ENCODE data around the gene NSUN5.
"Not testable (repeated sequence)": the region's sequence is repeated elsewhere in the genome, so short reads cannot be mapped to it uniquely, and the experiment has no call there.

NSUN5 gene

DNA sequence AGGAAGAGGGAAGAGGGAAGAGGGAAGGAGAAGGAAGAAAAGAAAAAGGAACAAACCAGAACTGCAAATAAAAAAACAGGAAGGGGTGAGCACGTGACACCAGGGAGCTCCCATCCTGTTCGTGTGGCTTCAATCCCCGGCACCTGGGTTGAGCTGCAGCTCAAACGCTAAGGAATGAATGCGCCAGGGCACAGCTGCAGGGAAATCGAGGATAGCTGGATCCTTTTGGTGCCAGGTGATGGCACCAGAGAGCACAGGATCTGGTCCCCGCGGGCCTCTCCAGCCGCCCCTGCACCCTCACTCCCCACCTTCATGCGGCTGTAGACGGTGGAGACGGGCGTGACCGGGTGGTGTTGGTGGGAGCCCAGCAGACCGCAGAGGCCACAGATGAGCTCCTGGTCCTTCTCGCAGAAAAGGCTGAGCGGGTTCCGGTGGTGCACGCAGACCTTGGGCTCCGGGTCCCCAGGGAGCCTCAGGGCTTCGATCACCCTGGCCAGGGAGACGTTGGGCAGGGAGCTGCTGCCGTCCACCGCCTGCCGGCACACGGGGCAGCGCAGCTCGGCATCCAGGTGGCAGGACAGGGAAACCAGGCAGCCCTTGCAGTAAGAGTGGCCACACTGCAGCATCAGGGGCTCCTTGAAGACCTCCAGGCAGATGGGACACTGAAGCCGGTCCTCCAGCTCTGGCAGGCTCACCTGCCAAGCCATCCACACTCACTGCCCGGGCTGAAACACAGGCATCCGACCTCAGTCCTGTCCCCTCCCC is 15.6 kb upstream of the NSUN5 start:
- DNase-seq = peak; percentile 43

DNA sequence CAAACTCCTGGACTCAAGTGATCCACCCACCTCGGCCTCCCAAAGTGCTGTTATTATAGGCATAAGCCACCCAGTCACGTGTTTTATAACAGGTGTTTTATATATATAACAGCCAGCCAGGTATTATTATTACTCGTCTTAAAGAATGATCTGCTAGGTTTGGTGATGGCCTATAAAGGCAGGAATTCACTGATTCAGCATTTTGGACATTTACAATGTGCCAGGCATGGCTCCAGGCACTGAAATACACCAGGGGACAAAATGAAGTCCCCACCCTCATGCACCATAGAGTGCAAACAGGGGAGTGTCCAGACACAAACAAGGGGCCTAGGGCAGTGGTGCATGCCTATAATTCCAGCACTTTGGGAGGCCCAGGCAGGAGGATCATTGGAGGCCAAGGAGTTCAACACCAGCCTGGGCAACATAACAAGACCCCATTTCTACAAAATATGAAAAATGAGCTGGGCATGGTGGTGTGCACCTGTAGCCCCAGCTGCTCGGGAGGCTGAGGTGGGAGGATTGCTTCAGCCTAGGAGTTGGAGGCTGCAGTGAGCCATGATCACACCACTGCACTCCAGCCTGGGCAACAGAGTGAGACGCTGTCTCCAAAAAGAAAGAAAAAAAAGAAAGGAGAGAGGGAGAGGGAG is 14.9 kb upstream of the NSUN5 start:
- not testable (repeated sequence) for DNase-seq

DNA sequence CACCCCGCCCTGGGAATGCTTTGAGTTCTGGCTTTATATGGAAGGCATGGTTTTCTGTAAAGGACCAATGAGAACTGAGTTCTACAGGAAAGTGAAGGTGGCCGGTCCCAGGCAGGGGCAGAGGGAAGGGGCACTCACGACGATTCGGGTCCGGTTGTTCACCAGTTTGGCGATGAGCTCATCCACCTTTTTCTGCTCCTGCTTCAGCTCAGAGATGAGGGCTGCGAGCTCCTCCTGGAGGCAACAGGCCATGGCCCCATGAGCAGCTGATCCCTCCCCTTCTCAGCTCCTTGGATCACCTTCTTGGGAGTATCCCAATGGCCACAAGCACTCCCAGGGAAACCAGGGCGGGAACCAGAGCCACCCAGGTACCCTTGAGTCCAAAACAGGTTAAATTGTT is 11.4 kb upstream of the NSUN5 start:
- DNase-seq = not testable (repeated sequence)

DNA sequence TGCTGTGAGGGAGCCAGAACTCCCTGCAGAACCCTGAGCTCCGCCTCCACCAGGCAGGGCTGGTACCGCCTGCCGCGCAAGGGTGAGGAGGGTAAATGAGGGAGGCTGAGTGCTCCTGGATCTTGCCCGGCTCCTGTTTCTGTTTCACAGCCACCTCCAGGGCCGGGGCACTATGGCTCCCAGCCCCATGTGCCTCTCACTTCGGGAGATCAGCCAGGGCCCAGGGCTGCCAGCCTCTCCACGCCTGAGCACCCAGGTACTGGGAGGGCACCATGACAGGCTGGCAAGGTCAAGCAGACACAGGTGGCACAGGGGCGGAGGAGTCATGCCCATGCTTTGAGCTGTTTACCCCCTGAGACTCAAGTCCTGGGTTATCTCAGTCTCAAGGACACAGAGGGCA is 10.9 kb upstream of the NSUN5 start:
- DNase-seq = not testable (repeated sequence)

DNA sequence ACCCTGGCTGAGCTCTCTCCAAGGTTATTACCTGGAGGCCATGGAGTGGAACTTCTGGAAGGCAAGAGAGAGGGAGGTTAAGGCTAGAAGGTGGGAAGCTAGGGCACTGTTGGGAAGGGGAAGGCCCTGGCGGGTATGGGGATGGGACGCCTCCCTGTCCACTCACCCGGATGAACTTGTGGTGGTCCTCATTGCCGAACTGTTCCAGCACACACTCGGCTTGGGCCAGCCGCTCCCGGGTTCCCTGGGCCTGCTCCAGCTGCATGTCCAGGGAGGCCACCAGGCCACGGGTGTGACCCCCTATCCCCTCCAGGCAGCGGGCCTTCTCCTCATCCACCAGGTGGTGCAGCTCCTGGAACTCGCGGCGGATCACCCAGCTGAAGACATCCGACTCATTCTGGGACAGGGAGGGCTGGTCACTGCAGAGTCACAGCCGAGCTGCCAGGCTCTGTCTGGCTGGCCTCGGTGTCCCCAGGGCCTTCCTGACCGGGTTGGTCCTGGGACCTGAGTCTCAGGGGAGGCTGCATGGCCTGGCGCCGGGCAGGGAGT is 10.1 kb upstream of the NSUN5 start:
- DNase-seq = not testable (repeated sequence)

DNA sequence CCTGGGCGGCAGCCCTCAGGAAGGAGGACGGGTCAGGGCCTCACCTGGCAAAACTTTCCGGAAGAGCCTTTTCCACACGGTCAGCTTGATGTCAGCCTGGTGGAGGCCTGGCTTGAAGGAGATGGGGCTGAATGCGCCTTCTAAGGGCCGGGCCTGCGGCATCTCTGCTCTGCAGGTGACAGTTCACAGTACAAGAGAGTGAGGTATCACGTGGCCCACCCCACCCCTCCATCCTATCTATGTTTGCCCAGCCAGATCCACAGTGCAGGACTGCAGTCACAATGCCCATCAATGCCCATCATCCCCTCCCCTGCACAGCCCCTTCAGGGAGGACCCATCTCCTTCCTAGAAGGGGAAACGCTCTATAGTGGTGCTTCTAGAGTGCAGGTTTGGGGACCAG is 7.9 kb upstream of the NSUN5 start:
- no peak for DNase-seq

DNA sequence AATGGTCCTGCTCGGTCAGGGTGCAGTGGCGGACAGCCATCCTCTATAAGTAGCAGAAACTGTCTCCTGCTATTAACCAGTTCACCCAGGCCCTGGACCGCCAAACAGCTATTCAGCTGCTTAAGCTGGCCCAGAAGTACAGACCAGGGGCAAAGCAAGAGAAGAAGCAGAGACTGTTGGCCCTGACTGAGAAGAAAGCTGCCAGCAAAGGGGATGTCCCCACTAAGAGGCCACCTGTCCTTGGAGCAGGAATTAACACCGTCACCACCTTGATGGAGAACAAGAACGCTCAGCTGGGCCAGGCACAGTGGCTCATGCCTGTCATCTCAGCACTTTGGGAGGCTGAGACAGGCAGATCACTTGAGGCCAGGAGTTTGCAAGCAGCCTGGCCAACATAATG is 5.6 kb upstream of the NSUN5 start:
- DNase-seq = no peak

DNA sequence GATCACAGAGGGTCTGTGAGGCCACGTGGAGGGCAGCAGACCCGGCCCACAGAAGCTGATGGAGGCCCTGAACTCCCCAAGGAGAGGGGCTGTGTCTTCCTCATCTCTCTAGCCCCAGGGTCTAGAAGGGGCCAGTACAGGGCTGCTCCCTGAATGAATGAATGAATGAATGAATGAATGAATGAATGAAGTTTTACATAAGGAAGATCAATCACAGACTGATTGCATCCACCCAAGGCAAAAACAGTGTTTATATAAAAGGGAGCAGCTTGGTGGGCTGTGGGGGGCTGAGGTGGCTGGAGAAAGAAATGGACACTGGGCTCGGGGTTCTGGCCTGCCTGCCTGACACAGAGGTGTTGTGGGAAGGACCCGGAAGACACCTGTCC is 4.9 kb upstream of the NSUN5 start:
- DNase-seq = no peak

DNA sequence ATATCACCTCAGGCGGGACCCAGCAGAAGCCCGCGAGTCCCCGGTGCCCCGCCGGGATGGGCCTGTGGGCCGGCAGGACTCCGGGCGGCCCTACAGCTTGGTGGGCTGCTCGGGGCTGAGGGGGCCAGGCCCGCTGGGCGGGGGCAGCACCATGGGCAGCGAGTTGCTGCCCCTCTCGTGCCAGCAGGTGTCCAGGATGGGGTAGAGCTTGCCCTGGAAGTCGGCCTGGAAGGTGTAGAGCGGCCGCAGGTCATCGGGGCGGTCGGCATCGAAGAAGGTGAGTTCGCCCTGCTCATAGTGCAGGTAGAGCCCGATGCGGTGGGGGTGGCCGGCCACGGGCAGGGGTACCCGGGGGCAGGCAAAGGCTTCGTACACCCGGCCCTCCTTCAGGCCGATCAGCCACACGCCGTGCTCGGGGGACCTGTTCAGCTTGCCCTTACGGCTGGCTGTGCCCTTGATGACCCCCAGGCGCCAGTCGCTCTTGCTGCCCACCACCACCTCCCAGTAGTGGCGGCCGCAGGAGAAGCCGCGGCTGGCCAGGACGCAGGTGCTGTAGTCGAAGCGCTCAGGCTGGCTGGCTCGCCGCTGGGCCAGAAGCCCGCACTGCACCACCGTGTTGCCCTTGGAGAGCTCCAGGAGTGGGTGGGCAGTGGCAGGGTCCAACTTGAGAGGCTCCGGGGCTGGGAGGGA is 4.3 kb upstream of the NSUN5 start:
- DNase-seq = no peak

DNA sequence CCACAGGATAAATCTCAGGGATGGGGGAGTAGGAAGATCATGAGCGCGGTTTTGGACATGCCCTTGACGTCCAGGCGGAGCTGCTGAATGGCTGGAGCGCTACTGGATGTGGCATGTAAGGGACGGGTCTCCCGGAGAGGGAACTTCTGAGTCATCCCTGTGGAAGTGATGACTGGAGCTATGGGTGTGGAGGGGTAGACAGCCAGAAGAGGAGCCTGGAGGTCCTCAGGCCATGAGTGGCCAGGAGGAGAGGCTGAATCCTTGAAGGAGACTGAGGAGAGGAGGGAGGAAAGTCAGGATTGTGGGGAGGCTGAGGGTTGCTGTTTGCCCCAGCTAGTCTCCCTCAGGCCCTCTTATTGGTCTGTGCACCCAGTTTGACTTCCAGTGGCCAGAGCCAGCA is 2.8 kb upstream of the NSUN5 start:
- not testable (repeated sequence) for DNase-seq

DNA sequence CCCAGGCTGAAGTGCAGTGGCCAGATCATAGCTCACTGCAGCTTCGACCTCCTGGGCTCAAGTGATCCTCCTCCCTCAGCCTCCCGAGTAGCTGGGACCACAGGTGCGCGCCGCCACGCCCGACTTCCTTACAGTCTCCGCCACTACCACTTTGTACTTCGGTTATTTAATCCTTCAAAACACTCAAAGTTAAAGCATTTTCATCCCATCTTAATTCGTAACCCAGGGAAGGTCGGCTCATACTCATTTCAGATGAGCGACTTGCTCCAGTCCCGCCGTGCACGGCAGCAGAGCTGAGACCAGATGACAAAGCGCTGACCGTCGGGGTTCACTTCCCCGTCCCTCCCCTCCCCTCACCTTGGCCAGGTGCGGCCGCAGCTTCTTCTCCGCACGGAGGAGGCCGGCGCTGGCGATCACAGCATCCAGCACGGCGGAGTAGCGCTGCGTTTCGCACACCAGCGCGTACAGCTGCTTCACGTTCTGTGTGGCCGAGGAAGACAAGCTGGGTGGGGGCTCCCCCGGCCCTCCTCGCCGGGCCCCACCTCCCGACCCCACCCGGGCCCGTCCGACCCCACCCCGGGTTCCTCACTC is 457 bp downstream of the NSUN5 start:
- DNase-seq = no peak

DNA sequence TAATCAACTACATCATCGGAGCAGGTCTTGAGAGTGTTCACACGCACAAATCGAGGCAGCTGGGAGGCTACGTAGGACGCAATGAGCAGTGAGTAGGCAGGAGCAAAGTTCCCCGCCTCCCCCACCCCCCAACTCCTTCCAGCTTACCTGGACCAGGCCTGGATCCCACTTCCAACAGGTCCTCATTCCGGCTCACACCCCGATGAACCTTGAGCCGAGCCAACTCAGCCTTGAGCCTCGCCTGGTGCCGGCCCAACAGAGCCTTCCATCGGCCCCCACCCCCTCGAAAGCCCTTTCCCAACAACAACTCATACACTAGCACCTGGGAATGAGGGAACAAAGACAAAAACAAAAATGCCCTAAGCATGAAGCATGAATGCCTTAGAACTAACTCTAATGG is 1.2 kb downstream of the NSUN5 start:
- DNase-seq = no peak

DNA sequence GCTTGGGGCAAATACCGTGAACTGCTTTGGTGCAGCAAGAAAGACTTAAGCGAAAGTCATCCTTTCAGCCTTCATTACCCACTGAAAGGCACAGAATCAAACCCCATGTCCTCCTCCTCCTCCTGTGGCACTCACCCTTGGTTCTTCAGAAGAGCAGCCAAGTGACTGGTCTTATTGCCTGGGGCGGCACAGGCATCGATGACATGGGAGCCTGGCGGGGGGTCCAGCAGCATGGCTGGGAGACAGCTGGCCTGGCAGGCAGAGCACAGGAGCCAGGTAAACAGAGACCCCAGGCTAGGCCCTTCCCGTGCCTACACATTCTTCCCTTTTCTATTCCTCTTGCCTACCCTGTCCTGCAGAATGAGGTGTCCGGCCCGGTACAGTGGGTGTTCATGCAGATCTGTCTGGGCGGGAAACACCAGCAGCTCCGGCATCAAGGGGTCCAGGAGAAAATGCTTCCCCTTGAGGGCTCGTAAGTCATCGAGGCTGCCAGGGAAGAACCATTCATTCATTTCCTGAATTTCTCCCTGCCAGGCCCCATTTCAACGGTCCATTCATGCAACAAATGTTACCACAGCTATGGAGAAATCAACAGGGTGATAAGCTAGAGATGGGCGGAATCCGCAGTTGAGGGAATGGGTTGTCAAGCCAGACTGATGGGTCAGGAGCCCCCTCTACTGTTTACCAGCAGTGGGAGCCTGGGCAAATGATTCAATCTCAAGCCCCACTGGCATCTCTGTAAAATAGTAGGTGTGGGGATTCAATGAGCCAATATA is 3.8 kb downstream of the NSUN5 start:
- not testable (repeated sequence) for DNase-seq

DNA sequence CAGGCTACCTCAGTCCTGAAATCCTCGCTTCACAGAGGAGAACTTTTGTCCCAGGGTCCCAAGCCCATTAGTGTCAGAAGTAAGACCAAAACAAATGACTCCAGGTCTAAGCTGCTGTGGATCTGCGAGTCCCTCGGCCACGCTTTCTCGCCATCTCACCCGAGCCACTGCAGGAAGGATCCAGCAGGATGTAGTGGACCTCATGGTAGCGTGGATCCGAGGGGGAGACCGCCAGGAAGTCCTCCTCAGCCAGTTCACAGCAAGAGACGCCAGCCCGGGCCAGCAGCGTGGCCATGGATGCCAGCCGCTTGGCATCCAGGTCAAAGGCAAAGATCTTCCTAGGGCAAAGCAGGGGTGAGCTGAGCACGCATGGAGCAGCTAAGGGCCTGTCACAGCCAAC is 4.6 kb downstream of the NSUN5 start:
- no peak for DNase-seq

DNA sequence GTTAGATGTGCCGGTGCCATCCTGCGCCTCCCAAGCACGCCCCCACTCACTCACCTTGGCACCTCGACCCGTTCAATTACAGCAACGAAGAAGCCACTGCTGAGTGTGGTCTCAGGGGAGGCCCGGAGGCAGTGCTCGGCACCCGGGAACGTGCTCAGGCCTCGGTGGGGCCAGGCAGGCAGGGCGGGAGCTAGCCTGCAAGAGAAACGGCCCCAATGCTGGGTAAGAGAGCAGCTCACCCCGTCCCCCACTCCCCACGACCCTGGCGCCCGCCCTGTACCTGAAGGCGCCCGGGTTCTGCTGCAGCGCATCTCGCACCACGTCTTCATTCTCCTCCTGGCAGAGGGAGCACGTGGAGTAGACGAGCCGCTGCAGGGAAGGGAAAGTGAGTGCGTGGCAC is 5.1 kb downstream of the NSUN5 start:
- DNase-seq = no peak

DNA sequence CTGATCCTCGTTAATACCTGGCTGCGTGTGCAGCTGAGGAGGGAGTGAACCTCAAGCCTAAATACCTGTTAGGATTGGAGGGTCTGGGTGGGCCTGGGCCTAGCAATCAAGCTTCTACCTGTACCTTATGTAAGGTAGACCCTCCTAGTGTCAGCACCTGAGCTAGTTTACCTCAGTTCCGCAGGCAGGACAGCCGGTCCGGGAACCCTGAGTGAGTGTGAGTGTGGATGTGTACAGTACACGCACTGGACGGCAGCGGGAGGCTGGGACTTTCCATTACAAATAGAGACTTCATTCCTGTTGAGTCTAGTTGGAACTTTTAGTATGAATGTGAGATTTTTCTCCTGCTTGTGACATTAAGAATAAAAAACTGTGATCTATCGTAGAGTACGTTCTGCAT is 5.8 kb downstream of the NSUN5 start:
- not testable (repeated sequence) for DNase-seq

DNA sequence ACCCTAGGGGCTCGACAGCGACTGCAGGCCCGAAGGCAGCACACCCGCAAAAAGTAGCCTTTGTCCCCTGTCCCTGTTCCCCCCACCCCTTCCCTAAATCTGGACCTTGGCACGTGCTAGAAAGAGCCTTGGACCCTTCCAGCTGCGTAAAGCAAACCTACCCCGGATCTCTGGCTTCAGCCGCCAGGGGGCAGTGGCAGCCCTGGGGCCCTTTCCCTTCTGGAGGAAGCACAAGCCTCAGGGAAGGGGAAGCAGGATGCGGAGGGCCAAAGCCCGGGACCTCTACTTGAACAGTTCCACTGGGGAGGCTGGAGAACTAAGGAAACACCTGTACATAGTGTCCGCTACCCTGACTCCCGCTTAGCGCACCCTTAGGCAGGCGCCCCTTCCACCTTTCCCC is 7.5 kb downstream of the NSUN5 start:
- DNase-seq = not testable (repeated sequence)

DNA sequence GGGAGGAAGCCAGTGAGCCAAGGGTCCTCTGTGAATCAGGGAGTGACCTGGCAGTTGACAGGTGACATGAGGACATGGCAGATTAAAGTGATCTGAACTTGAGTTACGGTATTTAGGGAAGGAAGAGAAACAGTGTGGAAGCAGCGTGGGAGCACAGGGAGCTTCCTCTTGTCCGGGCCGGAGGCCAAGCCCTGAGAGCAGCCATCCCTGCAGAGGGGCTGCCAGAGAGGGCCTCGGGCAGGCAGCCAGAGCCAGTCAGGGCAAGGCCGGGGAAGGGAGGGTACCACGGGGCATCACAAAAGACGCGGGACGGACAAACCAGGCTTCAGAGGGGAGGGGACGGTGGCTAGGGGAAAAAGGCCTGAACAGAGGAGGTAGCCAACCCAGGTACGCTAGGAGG is 8.8 kb downstream of the NSUN5 start:
- DNase-seq = not testable (repeated sequence)

DNA sequence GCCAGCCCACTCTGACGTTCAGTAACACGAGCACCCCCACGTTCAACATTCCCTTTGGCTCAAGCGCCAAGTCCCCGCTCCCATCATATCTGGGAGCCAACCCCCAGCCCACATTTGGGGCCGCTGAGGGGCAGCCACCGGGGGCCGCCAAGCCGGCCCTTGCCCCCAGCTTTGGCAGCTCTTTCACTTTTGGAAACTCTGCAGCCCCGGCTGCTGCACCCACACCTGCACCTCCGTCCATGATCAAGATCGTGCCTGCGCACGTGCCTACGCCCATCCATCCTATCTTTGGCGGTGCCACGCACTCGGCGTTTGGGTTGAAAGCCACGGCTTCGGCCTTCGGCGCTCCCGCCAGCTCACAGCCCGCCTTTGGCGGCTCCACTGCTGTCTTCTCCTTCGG is 10.9 kb downstream of the NSUN5 start:
- not testable (repeated sequence) for DNase-seq

DNA sequence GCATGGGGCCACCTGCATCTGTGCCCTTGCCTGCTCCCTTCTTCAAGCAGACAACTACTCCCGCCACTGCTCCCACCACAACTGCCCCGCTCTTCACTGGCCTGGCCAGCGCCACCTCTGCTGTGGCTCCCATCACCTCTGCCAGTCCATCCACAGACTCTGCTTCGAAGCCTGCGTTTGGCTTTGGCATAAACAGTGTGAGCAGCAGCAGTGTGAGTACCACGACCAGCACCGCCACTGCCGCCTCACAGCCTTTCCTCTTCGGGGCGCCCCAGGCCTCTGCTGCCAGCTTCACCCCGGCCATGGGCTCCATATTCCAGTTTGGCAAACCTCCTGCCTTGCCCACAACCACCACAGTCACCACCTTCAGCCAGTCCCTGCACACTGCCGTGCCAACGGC is 11.4 kb downstream of the NSUN5 start:
- DNase-seq = not testable (repeated sequence)

DNA sequence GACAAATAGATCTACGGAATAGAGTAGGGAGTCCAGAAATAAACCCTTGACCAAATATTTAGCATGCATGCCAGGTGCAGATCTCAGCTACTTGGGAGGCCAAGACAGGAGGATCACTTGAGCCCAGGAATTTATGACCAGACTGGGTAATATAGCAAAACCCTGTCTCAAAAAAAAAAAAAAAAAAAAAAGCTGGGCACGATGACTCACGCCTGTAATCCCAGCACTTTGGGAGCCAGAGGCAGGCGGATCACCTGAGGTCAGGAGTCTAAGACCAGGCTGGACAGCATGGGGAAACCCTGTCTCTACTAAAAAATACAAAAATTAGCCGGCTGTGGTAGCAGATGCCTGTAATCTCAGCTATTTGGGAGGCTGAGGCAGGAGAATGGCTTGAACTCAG is 31.4 kb downstream of the NSUN5 start:
- DNase-seq = not testable (repeated sequence)

DNA sequence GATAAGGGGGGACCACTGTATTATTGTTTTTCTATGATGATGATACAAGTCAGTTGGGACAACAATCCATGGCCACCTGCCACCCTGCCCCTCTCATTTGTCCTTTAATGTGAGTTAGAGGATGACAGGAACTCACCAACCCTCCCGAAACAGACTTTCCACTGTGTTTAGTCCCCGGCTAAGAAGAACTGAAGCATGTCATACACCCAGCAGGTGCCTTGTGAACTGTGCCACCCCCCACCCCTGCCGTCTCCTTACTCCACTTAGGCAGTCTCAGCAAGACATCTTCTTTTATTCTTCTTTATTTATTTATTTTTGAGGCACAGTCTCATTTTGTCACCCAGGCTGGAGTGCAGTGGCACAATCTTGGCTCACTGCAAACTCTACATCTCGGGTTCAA is 40.8 kb downstream of the NSUN5 start:
- not testable (repeated sequence) for DNase-seq

All from DMS79 treated with DMSO at 0.1 percent for 48 hours (cell line).